T47D (cell line): ENCODE results near the gene FOXP2.
A peak's percentile ranks its signal among the peaks of the same experiment; 100 is the strongest.
"Not testable (repeated sequence)": the region's sequence is repeated elsewhere in the genome, so short reads cannot be mapped to it uniquely, and the experiment has no call there.

Experiments used
- DNase-seq, 2 experiments: peaks; one replicate each; pipeline versions ENCODE4 v3.0.0 to v3.0.0-alpha.2; 2011 to 2012; ENCODE audit warnings: low read depth in 1 of 2, low spot score in 1 of 2
- JUND ChIP-seq: IDR thresholded peaks from 2 replicates; pipeline ENCODE4 v1.6.1; 2012; ENCODE audit warnings: low read depth
- in situ Hi-C: cut with HindIII; loops from 2 replicates; pipeline ENCODE4 v1.10.0; 2016; ENCODE audit warnings: low sequenced_read_pairs, low pct_unique_long_range_greater_than_20kb

FOXP2 gene

GRCh38 chr7:114484226-114484625 is 69.6 kb downstream of the FOXP2 start:
- TF ChIP-seq JUND, result no peak
- in situ Hi-C loops, result no loop called here
- no peak for DNase-seq

- in situ Hi-C loops, result no loop called here
- TF ChIP-seq JUND, result no peak
- no peak for DNase-seq
Observed at GRCh38 chr7:114487174-114487573, 72.6 kb downstream of the FOXP2 start.

- TF ChIP-seq JUND, result no peak
- in situ Hi-C loops, result no loop called here
- no peak for DNase-seq
Observed at GRCh38 chr7:114488696-114489095, 74.1 kb downstream of the FOXP2 start.

GRCh38 chr7:114497491-114497890 is 82.9 kb downstream of the FOXP2 start:
- DNase-seq, in situ Hi-C loops: not testable (repeated sequence)

- peak in 1 of 2 experiments; percentile 10 for DNase-seq
- in situ Hi-C loops, result no loop called here
- TF ChIP-seq JUND, result no peak
Observed at GRCh38 chr7:114502454-114503254, 88.0 kb downstream of the FOXP2 start.

- DNase-seq, result no peak
- in situ Hi-C loops, result no loop called here
- no peak for TF ChIP-seq JUND
Observed at GRCh38 chr7:114504586-114504985, 90.0 kb downstream of the FOXP2 start.

GRCh38 chr7:114507381-114507780 is 92.8 kb downstream of the FOXP2 start:
- TF ChIP-seq JUND, result no peak
- in situ Hi-C loops, result no loop called here

GRCh38 chr7:114508086-114508485 is 93.5 kb downstream of the FOXP2 start:
- no peak for DNase-seq
- TF ChIP-seq JUND, result no peak
- in situ Hi-C loops, result no loop called here

More at GRCh38 chr7:114507381-114507780, 92.8 kb downstream of the FOXP2 start:
- no peak for DNase-seq

- in situ Hi-C loops, DNase-seq: not testable (repeated sequence)
Observed at GRCh38 chr7:114510824-114511223, 96.2 kb downstream of the FOXP2 start.

- in situ Hi-C loops, result no loop called here
- no peak for DNase-seq
- TF ChIP-seq JUND, result no peak
Observed at GRCh38 chr7:114519240-114519639, 104.6 kb downstream of the FOXP2 start.

GRCh38 chr7:114522081-114522480 is 107.5 kb downstream of the FOXP2 start:
- no peak for DNase-seq
- TF ChIP-seq JUND, result no peak
- in situ Hi-C loops, result no loop called here

- DNase-seq, result no peak
- in situ Hi-C loops, result no loop called here
- no peak for TF ChIP-seq JUND
Observed at GRCh38 chr7:114527589-114527988, 113.0 kb downstream of the FOXP2 start.

GRCh38 chr7:114530057-114530611 is 115.5 kb downstream of the FOXP2 start:
- DNase-seq, result no peak
- in situ Hi-C loops, result no loop called here
- no peak for TF ChIP-seq JUND
